GM21390 (cell line): ENCODE measurements around the gene SERPINB1.
A peak's percentile ranks its signal among the peaks of the same experiment; 100 is the strongest.

Source experiments
- ATAC-seq: cut with Tn5 transposase; IDR thresholded peaks from one replicate; pipeline ENCODE4 v1.9.1; 2021; ENCODE audit not compliant: unreplicated experiment

The SERPINB1 gene

DNA sequence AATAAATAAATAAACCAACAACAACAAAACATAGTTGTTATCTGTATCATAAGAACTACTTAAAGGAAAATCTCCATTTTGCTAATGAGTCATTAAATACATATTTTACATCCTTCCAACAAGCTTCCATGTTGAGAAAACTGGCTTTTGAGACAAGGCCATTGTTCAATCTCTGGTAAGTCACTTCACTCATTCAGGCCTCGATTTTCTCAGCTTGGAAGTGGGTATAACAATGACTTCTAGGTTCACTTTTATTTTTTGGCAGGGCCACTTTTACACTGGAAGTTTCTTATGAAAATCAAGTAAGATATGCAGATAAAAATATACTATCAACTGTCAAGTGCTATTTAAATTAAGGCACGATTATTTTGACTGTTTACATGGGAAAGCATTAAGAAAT, 46.5 kb downstream of the SERPINB1 start:
- ATAC-seq = no peak

DNA sequence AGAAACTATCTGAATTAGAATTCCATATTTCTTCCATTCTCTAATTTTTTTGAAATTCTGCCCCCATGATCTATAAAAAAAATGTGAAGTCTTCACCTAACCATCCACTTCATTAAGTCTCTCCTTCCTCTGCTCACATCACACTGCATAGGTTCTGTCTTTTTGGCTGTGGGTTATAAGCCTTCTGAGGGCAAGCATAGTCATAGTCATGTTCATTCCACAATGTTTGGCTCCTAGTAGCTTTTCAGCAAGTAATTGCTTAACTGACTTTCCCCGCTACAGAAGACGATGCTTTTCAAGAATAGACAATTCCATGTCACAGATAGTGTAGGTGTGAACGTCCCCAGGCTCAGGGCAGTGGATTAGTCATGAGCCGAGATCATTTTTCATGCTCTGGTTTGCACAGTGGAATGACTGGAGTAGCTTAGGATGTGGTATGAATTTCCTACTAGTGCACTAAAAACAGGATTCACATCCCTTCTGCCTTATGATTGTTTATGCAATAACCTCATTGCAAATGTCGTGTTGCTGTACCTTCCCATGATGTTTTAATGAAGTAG, 47.4 kb downstream of the SERPINB1 start:
- no peak for ATAC-seq

DNA sequence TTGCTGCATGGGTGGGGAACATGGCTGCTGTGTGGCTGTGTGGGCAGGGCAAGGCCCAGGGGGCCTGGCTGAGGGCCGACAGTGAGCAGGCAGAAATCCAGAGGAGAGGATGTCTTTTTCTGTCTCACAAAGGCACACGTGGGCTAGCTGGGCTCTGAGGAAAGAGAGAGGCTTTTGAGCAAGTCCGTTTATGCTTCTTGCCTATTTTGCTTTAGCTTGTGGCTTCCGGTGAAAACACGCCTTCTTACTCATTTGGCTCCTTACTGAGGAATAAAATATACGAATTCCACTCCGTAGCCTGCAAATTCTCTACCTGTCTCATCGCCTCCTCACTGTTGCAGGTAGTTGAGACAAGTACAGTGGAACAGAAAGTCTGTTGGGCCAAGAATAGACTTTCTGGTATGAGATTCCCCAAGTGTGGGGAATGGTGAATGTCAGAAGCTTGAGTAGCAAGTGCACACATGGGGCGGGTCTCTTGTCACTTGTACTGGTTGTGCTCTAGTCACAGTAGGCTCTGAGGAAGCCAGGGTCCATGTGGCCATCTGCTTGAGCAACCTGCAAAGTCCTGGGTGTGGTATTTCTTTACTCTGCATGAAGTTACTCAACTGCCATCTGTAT, 48.0 kb downstream of the SERPINB1 start:
- ATAC-seq = no peak

DNA sequence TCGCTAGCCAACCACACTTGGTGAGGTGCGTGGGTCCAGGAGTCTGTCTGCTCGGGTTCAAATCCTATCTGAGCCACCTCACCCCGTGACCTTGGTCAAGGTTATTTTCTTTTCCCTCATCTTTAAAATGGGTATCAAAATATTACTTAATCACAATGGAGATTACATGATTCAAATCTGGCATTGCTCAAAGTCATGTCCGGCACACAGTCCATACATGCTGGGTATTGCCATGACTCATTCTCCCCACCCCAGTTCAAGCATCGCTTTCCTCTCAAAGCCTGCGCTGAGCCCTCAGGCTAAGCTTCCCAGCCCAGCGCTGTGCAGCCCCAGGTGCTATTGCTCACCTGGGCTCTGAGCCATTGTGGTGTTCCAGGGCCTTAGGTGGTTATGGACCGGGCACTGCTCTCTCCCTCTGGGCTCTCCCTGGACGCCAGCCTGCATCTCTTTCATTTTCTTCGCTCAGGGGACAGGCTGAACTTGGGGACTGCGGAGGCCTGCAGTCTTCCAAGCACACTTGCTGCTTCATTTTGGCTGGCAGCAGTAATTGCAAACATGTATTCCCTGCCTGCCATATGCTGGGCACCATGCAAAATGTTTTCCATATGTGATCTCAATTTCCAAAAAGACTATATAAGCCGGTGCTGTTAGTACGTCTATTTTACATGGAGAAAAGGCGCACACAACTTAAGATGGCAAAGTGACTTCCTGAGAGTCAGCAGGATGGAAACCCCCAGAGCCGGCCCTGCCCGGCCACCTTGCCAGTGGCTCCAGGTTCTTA, 49.1 kb downstream of the SERPINB1 start:
- ATAC-seq = no peak

DNA sequence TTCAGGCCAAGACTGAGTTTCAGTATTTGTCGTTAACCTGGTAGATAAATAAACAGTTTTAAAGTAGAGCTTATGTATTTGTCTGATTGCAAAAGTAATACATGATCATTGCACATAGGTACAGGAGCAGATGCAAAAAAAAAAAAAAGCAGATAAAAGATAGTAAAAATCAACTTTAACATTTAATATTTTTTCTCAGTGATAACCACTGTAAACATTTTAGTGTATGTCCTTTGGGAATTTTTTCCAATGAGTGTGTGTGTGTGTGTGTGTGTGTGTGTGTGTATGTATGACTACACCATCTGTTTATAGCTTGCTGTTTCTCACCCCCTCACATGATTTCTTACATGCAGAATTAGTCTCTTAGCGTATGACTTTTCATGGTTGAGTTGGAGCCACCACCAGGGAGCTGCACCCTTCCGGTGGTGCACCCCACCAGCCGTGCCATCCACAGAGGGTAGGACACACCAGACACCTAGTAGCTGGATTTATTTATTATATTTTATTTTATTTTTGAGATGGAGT, 50.2 kb downstream of the SERPINB1 start:
- no peak for ATAC-seq

DNA sequence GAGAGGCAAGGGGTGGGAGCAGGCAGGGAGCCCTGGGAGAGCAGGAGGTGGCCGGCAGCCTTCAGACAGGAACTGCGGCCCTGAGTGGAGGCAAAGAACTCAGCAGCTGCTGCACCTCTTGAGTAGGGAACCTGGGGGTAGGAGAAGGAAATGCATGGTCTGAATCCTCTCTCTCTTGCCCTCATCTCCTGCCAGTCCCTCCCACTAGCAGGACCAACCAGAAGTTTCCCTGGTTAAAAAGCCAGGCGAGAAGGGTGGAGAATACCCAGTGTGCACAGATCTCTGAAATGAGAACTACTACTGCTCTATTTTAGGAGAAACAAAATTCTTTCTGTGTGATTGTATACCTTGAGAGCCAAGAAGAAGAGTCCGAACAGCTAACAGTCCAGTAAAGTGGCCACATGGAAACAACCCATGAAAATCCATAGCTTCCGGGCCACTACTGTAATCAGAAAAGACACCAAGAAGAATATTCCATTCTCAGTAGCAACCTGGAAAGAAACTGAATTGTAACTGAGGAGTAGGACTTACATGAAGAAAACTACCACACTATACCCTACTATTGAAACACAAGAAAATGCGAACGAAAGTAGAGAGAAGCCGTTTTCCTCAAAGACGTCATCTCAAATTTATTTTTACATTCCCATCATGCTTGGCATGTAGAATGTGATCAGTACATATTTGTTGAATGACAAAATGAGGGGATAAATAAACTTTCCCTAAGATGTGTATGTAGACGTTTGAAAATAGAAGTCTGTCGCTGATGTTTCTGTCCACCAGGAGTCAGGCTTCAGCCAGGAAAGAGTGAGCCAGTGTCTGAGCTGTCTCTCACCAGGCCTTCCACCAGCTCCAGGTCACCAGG, 50.8 kb downstream of the SERPINB1 start:
- ATAC-seq = peak; percentile 71

DNA sequence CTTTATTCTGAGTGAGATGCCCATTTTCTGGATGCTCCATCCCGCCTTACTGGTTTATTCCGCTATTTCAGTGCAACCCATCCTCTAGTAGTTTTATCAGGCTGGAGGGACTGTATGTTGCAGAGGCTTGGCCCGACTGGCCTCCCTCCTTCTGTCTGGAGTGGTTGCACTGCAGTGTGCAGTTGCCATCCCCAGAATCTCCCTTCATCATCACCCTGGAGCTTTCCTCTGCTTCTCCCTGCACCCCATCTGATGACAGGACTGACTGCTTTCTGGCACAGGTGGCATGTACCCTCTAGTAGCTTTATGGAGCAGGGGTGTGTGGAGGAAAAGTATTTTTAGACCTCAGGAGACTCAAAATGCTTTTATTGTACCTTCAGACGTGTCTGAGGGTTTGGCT, 55.4 kb downstream of the SERPINB1 start:
- ATAC-seq = no peak

DNA sequence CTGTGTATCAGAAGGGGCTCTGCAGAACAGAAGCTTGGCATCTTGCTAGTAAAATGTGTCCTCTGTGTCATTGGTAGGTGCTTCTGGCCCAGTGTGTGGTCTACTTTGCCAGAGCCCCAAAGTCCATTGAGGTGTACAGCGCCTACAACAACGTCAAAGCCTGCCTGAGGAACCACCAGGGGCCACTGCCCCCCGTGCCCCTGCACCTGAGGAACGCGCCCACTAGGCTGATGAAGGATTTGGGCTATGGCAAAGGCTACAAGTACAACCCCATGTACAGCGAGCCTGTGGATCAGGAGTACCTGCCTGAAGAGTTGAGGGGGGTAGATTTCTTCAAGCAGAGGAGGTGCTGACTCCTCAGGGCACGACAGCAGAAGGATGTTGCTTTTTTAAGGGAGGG, 56.7 kb downstream of the SERPINB1 start:
- no peak for ATAC-seq

DNA sequence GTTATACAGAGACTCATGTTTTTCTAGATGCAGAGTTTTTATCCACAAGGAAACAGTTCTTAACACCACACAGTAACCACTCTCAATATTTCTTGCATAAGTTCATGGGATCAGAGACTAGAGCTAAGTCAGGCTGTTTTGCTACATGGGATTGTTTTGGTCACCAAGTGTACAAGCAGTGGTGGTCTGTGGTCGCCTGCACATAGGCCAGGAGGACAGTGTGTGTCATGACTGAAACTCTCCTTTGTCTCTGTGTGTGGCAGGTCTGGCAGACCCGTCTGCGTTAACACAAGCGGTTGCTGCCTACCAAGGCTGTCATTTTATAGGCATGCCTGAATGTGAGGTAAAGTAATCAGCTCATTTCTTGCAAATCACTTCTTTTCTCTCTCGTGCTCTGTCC, 57.6 kb downstream of the SERPINB1 start:
- no peak for ATAC-seq

DNA sequence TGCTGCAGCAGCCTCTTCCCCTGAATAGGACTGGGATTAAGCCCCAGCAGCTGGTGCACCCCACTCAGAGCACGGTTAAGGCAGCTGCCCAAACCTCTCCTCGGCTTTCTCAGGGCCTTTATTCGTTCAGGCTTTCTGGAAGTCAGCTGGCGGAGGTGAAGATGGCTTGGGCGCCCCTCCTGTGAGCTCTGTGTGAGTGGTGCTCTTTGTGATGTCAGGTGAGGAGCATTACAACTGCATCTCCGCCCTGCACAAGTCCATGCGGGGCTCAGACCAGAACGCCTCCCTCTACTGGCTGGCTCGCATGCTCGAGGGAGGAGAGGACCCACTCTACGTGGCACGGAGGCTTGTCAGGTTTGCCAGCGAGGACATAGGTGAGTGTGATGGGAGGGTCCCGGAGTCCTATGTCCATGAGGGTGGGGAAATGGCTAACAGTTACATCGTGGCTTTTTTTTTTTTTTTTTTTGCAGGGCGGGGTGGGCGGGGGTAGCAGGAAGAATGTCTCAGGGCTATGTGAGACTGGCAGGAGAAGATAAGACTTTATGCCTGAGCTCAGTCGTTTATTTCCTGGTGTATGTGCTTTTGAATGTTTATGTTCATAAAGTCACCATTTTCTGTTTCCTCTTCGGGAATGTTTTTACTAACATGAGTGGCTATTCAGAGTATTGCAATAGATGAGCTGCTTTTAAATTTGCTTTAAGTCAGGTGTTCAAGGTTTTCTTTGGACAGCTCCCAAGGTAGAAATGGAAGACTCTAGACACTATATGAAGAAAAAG, 58.3 kb downstream of the SERPINB1 start:
- no peak for ATAC-seq

DNA sequence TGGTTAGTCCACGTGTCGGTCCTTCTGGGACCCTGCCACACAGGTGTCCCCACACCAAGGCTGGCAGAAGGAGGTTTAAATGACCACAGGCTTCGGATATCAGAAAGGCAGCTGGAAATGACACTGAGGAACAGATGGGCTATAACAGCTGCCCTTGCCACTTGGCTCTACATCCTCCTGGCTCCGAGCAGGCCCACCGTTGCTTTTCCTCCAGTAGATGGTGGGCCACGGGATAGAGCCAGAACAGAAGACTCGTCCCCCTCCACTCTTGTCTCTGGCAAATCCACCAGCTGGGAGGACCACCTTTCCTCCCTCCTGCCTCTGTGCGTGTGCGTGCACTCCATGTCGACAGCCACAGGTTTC, 58.9 kb downstream of the SERPINB1 start:
- ATAC-seq = no peak

DNA sequence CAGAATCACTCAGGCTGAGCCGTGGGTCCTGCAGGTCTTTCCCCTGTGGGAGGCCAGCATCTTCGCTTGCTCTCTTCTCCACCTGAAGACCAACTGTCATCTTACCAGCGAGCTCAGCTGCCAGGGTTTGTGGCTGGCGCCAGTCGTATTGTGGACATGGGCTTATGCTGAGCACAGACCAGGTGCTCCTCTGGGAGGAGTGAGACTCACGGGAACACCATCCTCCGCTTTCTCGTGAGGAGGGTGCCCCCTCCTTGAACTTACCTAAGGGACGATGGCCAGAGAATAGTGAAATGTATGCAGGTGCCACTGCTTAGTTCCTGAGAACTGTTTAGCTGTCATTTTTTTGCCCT, 59.3 kb downstream of the SERPINB1 start:
- ATAC-seq = no peak
